GM12873 (cell line): ENCODE measurements around the gene SH2D4B.

ENCODE experiments used
- CTCF ChIP-seq: IDR thresholded peaks from 2 replicates; pipeline ENCODE4 v1.5.1; 2012; ENCODE audit warnings: low read depth, mild to moderate bottlenecking, moderate library complexity, low read length, control low read depth; ENCODE audit not compliant: insufficient read depth; ENCODE audit errors: missing control alignments

Gene SH2D4B

GRCh38 chr10:80672613-80673012 is 134.9 kb downstream of the SH2D4B start:
- TF ChIP-seq CTCF = no peak

- no peak for TF ChIP-seq CTCF
Observed at GRCh38 chr10:80674809-80675208, 137.1 kb downstream of the SH2D4B start.

- TF ChIP-seq CTCF = no peak
Observed at GRCh38 chr10:80681142-80681541, 143.4 kb downstream of the SH2D4B start.

- TF ChIP-seq CTCF = no peak
Observed at GRCh38 chr10:80684259-80684658, 146.6 kb downstream of the SH2D4B start.

GRCh38 chr10:80685355-80685754 is 147.7 kb downstream of the SH2D4B start:
- TF ChIP-seq CTCF = no peak

GRCh38 chr10:80686734-80687475 is 149.2 kb downstream of the SH2D4B start:
- TF ChIP-seq CTCF = no peak

GRCh38 chr10:80687476-80687789 is 149.7 kb downstream of the SH2D4B start:
- no peak for TF ChIP-seq CTCF

GRCh38 chr10:80690434-80690833 is 152.7 kb downstream of the SH2D4B start:
- no peak for TF ChIP-seq CTCF
